NCI-H2029 (cell line): ENCODE results near the gene CEACAM4.

ENCODE experiments used
- DNase-seq: peaks from one replicate; lab custom pipeline; 2025; lab: John Stamatoyannopoulos, UW

The CEACAM4 gene

DNA sequence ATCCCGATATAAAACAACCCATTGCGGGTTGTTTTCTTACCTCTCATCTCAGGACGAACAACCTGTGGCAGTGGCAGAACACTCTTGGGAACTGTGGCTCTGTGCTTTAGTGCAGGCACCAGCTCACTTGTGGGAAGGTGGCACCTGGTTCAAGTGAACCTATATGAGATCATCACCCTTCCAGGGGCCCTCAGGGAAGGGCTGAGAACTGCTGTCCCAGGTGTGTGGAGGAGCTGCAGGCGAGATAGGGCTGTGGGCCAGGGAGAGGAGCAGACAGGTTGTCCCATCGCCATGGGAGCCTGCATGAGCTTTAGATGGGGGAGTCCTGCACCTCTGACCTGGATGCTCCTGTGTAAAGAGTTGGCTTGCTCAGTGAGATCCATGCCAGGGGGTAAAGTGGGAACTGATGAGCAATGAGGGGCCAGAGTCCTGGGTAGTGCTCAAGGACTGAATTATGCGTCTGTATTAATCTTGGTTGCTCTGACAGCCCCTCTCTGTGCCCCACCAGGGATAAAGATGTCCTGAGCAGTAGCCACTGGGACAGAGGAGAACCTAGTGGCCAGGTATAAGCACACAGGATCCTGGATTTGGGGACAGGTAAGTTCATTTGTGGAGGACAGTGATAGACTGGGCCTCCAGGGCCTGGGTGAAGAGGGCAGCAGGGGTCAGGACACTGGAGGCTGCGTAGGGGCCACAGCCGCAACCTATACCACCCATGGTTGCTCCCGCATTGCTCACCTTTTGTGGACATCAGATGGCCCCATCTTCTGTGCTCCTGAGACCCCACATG lies 8.7 kb downstream of the CEACAM4 start:
- DNase-seq: no peak

DNA sequence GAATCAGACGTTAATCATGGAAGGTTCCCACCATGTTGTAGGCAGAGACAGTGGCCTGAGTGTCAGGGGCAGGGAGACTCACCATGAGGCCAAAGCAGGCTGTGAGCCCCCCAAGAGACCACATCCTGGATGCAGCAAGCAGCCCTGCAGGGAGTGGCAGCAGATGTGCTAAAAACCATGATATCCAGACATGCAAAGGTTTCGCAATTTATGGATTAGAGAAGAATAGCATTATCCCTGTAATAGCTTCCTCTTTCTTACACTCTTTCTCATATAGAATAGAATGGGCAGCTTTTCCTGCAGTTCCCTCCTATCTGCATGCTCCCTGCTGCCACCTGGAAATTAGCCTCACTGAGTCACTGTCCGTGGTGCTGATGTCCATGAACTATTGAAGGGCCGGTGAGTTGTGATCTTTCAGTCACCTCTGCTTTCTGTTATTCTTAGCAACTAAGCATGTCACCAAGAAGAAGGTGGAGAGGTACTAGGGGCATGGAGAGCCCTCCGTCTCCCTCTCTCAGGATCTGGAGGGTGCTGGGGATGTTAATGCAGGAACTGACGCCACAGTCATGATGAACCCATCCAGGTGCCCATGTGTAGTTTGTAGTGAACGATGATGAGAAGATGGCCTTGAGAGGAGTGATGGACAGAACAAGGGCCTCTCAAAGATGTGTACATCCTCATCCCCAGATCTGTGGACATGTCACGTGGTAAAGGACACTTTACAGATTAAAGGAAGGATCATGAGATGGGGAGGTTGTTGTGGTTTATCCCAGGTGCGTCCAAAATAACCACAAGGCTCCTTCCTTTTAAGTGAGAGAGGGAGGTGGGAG lies 9.9 kb downstream of the CEACAM4 start:
- no peak for DNase-seq

DNA sequence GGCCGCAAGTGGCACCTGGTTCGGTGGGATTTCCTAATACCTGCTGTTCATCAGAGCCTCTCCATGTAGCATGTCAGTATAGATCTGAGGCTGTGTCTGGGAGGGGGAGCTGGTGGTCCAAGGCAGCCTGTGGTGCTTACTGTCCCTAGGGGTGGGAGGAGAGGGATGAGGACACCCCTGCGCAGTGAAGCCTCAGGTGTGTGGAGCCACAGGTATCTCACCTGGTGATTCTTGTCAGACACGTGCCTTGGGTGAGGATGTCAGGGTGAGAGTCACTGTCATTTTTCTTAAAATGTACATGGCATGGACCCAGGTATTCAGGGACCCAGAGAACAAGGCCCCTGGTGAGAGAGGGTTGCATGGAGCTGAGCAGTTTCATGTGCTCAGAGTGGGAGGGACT lies 11.7 kb downstream of the CEACAM4 start:
- DNase-seq: no peak

DNA sequence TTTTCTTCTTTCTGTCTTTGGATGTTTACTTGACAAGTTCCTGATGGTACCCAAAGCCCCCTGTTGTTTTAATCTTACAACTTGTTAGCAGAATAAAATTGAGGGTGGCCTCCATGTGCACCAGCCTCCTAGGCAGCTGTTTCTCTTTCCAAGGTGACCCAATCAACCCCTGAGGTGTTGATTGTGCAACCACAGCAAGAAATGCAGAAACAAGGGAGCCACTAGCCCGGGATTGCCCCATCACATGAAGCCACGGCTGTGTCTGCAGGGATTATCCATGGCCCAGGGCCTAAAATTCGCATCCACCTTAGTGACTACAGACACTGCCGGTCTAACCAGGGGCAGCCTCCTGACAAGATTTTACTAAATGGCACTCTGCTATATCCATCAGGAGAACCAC lies 14.4 kb downstream of the CEACAM4 start:
- no peak for DNase-seq

DNA sequence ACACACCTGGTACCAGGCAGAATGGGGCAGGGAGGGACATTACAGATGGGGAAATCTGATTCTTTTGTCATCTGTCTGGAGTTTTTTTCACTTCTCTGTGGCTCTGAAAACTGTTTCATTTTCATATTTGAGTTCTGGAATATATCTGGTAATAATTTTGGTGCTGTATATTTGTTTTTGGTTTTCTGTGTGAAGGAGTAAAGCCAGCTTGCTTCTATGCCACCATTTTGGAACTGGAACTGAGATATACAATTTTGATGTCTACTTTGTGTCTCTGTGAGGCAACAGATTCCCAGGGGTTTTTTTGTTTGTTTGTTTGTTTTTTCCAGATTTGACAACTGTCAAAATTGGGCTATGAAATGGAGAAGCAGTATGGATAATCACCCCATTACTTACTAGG lies 16.1 kb downstream of the CEACAM4 start:
- DNase-seq: no peak

DNA sequence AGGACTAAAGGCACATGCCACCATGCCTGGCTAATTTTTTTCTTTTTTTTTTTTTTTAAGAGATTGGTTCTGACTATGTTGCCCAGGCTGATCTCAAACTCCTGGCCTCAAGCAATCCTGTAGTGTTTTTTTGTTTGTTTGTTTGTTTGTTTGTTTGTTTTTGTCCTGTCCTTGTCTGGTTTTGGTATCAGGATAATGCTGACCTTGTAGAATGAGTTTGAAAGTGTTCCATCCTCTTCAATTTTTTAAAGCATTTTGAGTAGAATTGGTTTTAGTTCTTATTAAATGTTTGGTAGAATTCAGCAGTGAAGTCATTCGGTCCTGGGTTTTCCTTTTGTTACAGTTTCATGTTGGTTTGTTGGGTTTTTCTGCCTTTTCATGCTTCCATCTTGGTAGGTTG lies 19.2 kb downstream of the CEACAM4 start:
- DNase-seq: no peak

DNA sequence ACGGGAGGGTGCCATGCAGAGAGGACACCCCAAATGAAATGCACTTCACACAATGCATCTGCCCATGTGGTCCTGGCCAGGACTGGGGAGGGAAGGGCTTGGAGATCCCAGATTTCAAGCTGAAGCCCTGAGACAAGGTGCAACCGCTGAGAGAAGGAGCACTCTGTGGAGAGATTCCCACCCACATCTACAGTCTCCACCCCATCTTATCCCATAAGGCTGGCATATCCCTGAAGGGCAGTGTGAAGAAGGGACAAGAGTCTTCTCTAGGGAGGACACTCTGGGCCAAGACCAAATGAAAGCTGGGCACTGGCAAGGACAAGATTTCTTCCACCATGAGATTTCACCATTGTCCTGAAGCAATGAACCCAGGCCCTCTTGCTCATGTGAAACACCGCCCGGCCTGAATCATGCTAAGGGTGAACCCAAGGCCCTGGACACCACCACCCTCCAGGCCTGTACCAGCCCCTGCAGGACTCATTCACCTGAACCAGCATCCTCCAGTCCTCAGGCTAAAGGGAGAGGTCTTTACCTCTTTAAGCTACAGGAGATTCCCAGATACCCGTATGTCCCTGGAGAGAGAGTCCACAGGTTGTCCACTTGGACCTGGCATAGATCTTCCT lies 20.5 kb downstream of the CEACAM4 start:
- DNase-seq: no peak

DNA sequence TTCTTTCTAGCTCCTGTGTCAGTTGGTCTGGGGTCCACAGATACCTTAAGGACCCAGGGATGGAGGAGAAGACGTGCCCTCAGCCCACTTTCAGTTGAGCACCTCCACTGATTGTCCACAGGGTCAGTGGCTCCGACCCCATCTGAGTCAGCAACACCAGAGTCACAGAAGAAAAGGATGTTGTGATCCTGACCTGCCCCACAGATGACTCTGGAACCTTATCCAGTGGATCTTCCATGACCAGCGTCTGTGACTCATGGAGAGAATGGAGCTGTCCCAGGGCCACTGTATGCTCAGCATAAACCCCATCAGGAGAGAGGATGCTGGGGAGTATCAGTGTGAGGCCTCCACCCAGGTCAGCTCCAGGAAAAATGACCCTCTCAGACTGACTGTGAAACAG lies 22.0 kb downstream of the CEACAM4 start:
- no peak for DNase-seq

DNA sequence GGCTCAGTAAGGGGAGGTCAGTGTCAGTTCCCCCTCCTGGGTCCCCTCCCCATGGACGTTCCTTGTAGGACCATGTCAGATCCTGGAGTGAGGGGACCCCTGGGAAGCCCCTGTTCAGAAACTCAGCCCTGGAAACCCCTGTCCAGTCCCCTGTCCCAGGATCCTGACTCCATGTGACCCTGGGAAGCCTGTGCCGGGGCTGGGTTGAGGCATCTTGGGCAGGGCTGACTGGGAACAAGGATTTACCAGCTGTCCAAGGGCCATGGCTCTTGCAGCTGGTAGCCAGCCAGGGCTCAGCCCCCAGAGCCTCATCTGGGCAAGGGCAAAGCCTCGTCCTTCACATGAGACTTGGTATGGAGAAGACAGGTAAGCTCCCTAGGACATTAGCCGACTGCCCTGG lies 25.1 kb downstream of the CEACAM4 start:
- DNase-seq: no peak

DNA sequence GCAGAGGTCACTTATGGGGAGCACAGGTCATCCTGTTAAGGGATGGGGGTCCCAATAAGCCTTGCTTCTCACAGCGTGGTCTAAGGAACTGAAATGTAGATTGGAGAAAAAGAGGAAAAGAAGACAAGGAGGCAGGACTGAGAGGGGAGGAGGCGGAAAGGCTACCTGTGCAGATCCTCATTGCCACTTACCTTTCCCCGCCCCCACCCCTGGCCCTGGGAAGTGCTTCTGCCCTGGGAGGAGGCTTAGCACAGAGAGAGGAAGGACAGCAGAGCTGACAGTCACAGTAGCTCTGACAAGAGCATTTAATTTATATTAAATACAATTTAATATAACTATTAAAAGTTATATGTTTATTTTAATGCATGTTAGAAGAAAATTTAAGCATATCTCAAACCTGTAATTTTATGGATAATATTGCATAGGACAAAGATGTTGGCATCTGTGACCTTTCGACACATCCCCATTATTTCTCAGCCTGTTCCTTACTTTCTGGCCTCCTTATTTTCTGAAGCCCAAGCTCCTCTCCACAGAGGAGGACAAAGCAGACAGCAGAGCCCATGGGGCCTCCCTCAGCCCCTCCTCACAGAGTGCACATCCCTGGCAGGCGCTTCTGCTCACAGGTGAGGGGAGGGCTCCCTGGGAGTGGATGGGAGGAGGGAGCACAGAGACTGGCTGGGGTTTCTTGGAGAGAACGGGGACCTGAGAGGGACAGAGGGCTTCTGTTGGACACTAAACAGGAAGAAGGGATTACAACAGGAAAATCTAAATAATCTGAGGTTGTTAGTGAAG lies 27.5 kb downstream of the CEACAM4 start:
- DNase-seq: no peak

DNA sequence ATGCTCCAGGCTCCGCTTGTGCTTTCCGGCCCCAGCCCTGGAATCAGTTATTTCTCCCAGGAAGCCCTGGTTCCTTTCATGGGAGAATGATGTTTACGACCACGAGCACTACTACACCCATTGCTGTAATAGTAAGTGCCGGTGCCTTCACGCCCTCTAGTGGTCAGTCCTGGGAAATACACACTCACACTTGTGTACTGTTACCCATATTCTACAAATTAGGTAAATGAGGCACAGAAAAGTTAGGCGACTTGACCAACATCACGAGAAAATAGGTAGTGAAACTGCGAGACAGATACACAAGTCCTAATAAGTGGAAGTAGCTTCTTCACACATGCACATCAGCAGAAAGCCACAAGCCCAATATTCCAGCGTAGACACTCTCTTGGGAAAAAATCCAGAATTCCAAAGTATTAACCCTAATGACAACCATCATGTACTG lies 29.3 kb downstream of the CEACAM4 start:
- DNase-seq: peak; percentile 38

DNA sequence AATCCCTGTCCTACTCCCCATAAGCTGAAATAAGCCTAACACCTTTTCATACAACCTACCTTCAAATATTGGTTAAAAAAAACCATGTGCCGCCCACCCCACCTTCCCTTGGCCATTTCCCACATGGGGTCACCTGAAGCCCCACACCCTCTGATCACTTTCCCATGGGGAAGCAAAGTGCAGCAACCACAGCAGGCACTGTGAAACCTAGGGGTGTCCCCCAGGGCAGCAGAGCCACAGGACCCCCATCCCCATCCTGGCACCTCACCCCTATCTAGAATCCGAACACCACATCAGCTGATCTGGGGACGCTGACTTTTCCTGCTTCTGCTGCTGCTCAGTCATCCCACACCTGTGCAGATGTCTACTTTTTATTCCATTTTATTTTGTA lies 31.0 kb downstream of the CEACAM4 start:
- no peak for DNase-seq

DNA sequence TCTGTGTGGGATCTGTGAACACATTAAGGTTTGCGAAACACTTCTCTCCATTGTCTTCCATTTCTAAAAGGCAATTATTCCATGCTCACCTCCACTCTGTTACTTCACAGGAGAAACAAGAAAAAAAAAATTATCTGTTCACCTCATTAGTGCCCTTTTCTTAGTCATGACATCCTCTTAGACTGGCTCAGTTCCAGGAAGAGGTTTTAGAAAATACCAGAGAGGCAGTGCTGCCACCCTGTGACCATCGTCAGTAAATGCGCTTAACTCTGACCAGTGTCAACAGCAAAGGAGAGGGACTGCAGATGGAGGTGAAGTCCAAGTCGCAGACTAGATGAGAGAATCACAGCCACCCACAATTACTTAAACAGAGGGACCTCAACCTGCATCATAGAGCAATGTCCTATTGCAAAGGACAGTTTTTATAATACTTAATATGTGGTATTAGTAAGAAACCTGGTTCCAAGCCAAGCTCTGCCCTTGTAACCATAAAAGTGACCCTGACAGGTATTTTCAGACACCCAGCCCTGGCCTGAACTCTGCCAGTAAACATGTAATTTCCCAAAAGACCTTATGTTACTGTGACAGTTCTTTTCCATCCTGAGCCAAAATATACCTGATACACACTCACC lies 31.5 kb downstream of the CEACAM4 start:
- peak; percentile 84 for DNase-seq

DNA sequence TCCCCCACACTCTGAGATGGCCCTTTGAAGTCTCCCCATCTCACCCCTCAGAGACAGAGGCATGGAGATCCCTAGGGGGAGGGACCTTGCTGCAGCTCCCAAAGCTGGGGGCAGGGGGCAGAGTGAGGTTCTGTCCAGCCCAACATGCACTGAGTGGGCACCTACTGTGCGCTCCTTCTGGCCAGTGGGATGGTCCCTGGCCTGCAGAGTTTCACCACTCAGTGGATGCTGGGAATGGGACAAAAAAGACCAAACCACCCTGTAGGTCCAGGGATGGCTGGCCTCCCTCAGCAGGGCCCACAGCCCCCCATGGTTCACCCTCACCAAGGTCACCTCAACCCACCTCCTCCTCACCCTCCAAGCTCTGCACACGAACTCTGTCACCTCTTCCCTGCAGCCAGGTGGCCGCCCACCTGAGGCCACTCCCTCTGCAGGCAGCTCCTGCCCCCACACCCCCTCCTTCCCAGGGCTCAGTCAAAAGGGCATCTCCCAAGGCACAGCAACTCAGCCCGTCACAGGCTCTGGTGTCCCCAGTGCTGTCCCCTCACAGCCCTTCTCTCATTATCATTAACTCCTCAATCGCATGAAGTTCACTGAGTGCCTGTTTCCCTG lies 34.8 kb downstream of the CEACAM4 start:
- no peak for DNase-seq

DNA sequence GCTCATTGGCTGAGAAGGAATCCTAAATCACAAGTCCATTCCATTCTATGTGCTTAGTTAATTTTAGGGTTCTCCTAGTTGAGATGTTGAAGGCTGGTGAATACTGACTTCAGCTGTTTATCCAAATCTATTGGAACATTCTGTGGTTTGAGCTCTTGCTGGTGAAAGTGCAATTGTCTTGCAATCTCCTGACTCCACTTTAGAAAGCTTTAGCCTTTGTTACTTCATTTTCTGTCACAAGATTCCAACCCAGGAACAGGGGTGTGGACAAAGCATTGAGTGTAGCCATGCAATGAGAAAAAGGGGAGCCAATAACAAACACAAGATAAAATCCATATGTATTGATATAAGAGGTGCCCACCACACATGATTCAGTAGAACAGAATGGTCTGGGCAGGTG lies 35.9 kb downstream of the CEACAM4 start:
- DNase-seq: no peak

DNA sequence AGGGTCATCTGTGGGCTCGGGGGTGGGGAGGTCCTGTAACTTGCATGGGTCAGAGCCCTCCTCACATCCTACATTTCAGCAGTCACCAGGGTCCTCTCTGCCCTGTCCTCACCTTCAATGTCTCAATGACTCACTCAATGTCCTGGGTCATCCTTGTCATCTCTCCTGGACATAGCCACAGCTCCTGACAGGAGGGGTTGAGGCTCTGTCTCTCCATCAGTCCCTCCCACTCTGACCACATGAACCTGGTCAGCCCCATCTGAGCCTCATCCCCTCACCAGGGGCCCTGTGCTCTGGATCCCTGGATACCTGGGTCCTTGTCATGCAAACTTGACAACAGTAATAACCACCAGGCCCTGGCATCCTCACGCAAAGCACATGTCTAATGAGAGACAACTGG lies 37.5 kb downstream of the CEACAM4 start:
- DNase-seq: no peak

DNA sequence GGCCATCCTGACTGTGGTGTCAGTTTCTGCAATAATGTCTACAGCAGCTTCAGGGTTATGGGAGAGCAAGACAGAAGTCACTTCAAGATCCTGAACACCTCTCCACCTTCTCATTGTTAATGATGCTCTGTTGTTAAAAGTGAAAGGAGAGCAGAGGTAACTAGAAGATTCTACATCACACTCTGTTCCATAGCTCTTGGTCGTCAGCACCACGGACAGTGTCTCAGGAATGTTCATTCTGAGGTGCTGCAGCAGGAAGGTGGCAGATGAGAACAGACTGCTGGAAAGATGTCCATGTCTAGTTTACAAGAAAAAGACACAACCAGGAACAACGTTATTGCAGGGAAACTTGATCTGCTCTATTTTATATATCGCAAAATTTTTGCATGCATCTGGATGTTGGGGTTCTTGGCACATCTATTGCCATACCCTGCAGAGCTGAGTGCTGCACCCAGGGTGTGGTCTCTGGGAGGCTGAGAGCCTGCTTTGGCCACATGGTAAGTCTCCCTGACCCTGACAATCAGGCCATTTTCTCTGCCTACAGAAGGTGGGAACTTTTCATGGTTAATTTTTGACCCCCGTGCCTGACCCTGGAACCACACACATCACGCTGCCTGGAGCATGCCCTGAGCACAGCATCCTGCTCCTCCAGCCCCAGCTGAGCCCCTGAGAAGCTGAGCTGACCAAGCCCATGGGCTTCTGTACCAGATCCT lies 38.2 kb downstream of the CEACAM4 start:
- DNase-seq: no peak

DNA sequence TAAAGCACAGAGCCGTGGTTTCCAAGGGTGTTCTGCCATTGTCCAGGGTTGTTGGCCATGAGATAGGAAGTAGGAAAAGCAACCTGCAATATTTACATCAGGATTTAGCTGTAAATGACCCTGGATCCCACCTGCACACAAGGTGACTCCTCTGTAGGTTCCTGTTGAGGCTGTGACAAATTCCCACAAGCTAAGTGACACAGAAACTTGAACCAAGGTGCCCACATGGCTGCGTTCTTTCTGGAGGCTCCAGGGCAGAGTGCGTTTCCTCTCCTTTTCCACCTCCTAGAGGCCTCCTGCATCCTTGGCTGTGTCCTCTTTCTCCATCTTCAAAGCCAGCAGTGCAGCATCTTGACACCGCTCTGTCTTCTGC lies 39.0 kb downstream of the CEACAM4 start:
- no peak for DNase-seq

DNA sequence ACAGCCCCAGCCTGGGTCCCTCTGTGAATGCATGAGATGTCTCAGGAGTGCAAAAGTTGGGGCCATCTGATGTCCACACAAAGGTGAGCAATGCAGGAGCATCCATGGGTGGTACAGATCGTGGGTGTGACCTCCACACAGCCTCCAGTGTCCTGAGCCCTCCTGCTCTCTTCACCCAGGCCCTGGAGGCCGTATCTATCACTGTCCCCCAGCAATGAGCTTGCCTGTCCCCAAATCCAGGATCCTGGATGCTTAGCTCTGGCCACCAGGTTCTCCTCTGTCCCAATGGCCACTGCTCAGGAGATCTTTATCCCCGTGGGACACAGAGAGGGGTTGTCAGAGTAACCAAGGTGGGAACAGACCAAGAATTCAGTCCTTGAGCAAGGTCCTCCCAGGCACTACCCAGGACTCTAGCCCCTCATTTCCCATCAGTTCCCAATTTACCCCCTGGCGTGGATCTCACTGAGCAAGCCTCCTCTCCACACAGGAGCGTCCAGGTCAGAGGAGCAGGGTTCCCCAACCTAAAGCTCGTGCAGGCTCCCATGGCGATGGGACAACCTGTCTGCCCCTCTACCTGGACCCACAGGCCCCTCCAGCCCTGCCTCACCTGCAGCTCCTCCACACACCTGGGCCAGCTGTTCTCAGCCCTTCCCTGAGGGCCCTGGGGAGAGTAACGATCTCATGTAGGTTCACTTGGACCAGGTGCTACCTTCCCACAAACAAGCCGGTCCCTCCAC lies 39.6 kb downstream of the CEACAM4 start:
- DNase-seq: no peak

DNA sequence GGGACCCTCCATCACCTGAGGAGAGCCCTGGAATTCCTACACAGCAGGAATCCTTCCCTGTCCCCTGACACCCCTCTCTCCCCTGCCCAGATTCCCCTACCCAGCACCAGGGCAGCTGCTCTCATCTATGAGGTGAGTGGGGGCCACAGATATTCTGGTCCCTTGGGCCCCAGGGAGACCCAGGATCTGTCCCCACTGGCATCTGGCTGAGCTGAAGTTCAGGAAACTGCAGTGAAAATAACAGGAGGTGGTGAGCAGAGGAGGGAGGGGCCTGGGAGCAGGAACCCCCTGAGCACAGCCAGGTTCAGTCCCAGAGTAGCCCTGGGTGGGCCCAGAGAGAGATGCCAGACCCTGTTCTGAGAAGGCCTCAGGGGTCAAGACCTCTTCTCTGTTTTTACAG lies 40.8 kb downstream of the CEACAM4 start:
- no peak for DNase-seq
